Peyer's patch (tissue), 4 donors: ENCODE data around the gene ANKRD11. TPM values are rescaled to one million over a fixed set of nuclear protein-coding genes. Genes with fewer than 3 reads are reported as not detected.
"Not testable (repeated sequence)": the region's sequence is repeated elsewhere in the genome, so short reads cannot be mapped to it uniquely, and the experiment has no call there.

Experiments
- DNase-seq, 3 donors: peaks; one replicate each; pipeline ENCODE4 v3.0.0-alpha.2; 2017 to 2019
- H3K27ac ChIP-seq, 4 donors: fragments of 200-600 bp; sonication (generic); one replicate each; pipeline ENCODE4 v1.5.1; 2016 to 2019
- H3K27me3 ChIP-seq, 2 donors: fragments of 200-600 bp; sonication (generic); one replicate each; pipeline ENCODE4 v1.5.1; 2019
- H3K36me3 ChIP-seq, 3 donors: fragments of 200-600 bp; sonication (generic); one replicate each; pipeline ENCODE4 v1.5.1; 2016 to 2019
- H3K4me1 ChIP-seq, 4 donors: fragments of 200-600 bp; sonication (generic); one replicate each; pipeline ENCODE4 v1.5.1; 2016 to 2019
- H3K4me3 ChIP-seq, 4 donors: fragments of 200-600 bp; sonication (generic); 1 replicate in 3 of 4; 2 replicates in 1 of 4; pipeline ENCODE4 v1.5.1; 2016 to 2019; ENCODE audit warnings: mild to moderate bottlenecking in 1 of 4
- H3K9me3 ChIP-seq, 4 donors: fragments of 200-600 bp; sonication (generic); one replicate each; pipeline ENCODE4 v1.5.1; 2016 to 2019; ENCODE audit warnings: mild to moderate bottlenecking in 1 of 4
- POLR2A ChIP-seq, 2 donors: fragments of 450-650 bp; IDR thresholded peaks; one replicate each; pipeline ENCODE4 v1.5.1; 2017; ENCODE audit warnings: antibody characterized with exemption in 2 of 2, mild to moderate bottlenecking in 2 of 2, moderate library complexity in 2 of 2
- total RNA-seq, 4 donors: library from RNA; depleted of rRNA; stranded (reverse); fragments of >200 nt; gene quantifications; one replicate each; pipeline ENCODE4 v1.1.0, GENCODE V29; 2016
- TF ChIP-seq, protein P1 (sequence below), 6 experiments: fragments of 450-650 bp in 4 of 6; fragments of 200-600 bp in 2 of 6; sonication (generic) in 1 of 6; IDR thresholded peaks; one replicate each; pipeline ENCODE4 v1.5.1; 2017 to 2019; ENCODE audit warnings: antibody characterized with exemption in 6 of 6, mild to moderate bottlenecking in 3 of 6, moderate library complexity in 1 of 6

The ANKRD11 gene
- total RNA-seq, 4 donors from 2014 or later: 177 to 227 (median 211) TPM

DNA sequence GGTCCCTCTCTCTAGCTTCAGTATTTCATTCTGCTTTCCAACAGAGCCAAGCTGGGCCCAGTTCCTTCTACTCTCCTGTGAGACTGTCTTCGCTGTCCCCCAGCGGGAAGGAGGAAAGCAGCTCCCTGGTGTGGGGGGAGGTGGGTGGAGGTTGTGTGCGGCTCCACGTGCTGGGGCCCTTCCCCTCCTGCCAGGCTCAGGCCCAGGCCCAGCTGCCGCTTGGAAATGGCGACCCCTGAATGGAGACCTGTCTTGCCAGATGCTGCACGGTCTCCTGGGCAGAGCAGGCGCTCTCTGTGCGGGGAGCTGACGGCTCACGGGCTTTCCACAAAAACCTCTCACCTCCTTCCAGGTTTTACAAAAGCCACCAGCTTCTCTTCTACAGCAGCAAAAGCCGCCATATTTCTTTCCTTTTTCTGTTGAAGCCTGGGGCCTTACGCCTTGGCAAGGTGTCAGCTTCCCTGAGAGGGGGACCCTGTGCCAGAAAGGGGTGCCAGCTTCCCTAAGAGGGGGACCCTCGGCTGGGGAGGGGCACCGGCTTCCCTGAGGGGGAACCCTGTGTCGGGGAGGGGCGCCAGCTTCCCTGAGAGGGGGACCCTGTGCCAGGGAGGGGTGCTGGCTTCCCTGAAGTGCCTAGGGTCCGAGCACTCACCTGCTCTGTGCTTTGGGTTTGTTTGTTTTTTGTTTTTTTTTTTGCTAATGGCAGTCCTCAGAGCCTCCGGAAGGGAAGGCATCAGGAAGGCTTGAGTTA lies 225.4 kb downstream of the ANKRD11 start:
- H3K36me3 ChIP-seq: peaks cover 0 to 42% (median 0%) of the 10 kb centered on the region in 3 donors
- TF ChIP-seq, protein P1, sequence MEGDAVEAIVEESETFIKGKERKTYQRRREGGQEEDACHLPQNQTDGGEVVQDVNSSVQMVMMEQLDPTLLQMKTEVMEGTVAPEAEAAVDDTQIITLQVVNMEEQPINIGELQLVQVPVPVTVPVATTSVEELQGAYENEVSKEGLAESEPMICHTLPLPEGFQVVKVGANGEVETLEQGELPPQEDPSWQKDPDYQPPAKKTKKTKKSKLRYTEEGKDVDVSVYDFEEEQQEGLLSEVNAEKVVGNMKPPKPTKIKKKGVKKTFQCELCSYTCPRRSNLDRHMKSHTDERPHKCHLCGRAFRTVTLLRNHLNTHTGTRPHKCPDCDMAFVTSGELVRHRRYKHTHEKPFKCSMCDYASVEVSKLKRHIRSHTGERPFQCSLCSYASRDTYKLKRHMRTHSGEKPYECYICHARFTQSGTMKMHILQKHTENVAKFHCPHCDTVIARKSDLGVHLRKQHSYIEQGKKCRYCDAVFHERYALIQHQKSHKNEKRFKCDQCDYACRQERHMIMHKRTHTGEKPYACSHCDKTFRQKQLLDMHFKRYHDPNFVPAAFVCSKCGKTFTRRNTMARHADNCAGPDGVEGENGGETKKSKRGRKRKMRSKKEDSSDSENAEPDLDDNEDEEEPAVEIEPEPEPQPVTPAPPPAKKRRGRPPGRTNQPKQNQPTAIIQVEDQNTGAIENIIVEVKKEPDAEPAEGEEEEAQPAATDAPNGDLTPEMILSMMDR (IDR thresholded peaks at IDR 0.05): no peak
- TF ChIP-seq POLR2A (IDR thresholded peaks at IDR 0.05): no peak

DNA sequence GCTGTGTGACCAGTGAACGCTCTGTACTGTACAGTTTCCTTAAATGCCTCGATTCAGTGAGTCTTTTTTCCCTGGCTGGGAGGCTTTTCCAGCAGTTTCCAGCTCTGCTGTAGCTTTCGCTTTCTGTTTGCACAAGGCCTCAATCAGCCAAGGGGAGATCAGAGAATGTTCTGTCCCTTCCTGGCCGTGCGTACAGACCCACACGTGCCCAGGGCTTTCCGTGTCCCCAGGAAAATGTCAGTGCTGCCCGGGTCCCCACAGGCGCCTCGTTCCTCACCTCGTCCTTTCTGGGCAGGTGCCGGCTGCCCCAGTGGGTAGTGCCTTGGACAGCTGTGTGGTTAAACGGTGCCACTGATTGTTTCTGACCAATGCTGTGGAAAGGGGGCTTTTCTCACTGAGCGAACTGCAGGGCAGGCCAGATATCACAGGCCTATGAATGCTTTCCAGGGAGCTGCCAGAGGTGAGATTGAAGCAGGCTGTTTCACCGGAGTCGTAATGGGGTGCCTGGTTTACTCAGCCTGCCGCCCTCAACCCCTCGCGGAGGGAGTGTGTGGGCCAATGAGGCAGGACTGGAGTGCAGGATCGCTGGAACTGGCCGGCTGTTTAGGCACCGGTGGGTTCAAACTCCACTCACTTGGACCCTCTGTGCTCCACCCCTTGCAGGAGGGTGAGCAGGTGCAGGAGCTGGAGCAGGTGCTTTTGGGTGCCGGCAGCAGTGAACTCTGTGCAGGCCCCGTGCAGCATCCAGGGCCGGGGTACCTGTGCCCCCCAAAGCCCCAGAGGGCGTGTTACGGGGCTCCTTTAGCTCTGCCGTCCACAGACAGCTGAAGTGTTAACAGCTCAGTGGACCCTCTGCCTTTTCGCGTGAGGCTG lies 228.4 kb downstream of the ANKRD11 start:
- peaks cover 0 to 21% (median 0%) of the 10 kb centered on the region in 3 donors for H3K36me3 ChIP-seq
- peak overlapping the region in 2 of 4 donors; percentile 30 to 39 for H3K4me3 ChIP-seq
- H3K27ac ChIP-seq: peak overlapping the region in 2 of 4 donors; percentile 52 to 65
- peaks cover 0 to 13% (median 7%) of the 10 kb centered on the region in 4 donors for H3K4me1 ChIP-seq
- no peaks in the 10 kb centered on the region for H3K9me3 ChIP-seq
- no peak for DNase-seq
- H3K27me3 ChIP-seq: no peaks in the 10 kb centered on the region
- no peak for TF ChIP-seq POLR2A (IDR thresholded peaks at IDR 0.05)
- TF ChIP-seq, protein P1 (IDR thresholded peaks at IDR 0.05): no peak

More for the DNA sequence above, 225.4 kb downstream of the ANKRD11 start:
- no peak for DNase-seq
- peaks cover 0 to 8% (median 0%) of the 10 kb centered on the region in 4 donors for H3K4me1 ChIP-seq
- no peak overlapping the region for H3K4me3 ChIP-seq
- H3K27me3 ChIP-seq: no peaks in the 10 kb centered on the region
- no peak overlapping the region for H3K27ac ChIP-seq
- H3K9me3 ChIP-seq: no peaks in the 10 kb centered on the region

GRCh38 chr16:89259901-89260300 lies 230.5 kb downstream of the ANKRD11 start:
- H3K4me3 ChIP-seq: not testable (repeated sequence)

DNA sequence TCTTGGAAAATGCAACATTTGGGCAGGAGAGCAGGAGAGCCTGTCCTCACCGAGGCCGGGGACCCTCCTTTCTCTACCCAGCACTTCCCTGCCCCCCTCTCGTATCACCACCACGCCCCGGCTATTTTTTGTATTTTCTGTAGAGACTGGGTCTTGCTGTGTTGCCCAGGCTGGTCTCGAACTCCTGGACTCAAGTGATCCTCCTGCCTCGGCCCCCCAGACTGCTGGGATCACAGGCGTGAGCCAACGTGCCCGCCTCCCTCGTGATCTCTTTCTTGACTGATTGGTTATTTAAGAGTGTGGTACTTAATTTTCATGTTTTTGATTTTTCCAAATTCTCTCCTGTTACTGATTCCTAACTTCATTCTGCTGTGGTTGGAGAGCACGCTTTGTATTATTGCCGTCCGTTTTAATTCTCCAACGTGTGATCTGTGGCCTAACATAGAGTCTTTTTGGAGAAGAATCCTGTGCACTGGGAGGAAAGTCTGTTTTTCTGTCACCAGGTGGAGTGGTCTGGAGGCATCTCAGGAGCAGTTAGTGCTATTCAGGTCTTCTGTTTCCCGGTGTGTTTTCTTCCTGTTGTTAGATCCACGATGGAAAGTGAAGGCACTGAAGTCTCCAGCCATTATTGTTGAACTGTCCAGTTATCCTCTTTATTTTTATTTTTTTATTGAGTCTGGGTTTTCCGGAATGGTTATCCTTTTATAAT lies 232.4 kb downstream of the ANKRD11 start:
- Histone ChIP-seq H3K4me1 (peaks cover 0 to 23% (median 12%) of the 10 kb centered on the region in 4 donors), H3K27ac (peak overlapping the region in 2 of 4 donors; percentile 72 to 91), H3K4me3 (peak overlapping the region in 3 of 4 donors; percentile 22 to 65 (median 58)), H3K27me3 (no peaks in the 10 kb centered on the region), H3K36me3 (no peaks in the 10 kb centered on the region), H3K9me3 (no peaks in the 10 kb centered on the region)
- DNase-seq: no peak
- TF ChIP-seq, protein P1 (IDR thresholded peaks at IDR 0.05): peak in 1 of 6 experiments; percentile 14
- no peak for TF ChIP-seq POLR2A (IDR thresholded peaks at IDR 0.05)

More at GRCh38 chr16:89259901-89260300, 230.5 kb downstream of the ANKRD11 start:
- not testable (repeated sequence) for H3K9me3 ChIP-seq, H3K36me3 ChIP-seq, DNase-seq, H3K27ac ChIP-seq, H3K27me3 ChIP-seq
- H3K4me1 ChIP-seq: peaks cover 0 to 23% (median 12%) of the 10 kb centered on the region in 4 donors

DNA sequence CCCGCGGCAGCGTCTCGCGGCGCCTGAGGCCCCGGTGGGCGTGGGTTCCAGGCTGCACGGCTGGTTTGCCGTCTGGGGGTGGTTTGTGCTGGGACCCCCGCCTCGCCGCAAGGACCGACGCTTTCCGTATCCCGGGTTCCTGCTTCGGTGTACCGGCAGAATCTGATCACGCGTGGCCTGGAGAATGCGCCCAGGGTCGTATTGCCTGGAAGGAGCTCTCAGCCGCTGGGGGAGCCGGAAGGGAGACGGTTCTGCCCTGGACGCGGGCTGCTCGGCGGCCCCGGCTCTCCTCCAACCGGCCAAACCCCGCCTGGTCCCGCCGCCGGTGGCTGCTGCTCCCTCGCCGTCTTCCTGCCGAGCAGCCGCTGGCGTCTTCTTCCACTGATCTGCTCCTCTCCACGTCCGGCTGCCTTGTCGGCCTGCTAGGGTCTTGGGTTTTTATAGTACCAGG lies 233.1 kb downstream of the ANKRD11 start:
- Histone ChIP-seq H3K27ac (peak overlapping the region in 3 of 4 donors; percentile 42 to 91 (median 72)), H3K9me3 (no peaks in the 10 kb centered on the region), H3K4me1 (peaks cover 0 to 23% (median 12%) of the 10 kb centered on the region in 4 donors), H3K27me3 (no peaks in the 10 kb centered on the region), H3K4me3 (peak overlapping the region; percentile 22 to 65 (median 48)), H3K36me3 (no peaks in the 10 kb centered on the region)
- DNase-seq: peak in 1 of 3 donors; percentile 56
- TF ChIP-seq POLR2A (IDR thresholded peaks at IDR 0.05): no peak
- TF ChIP-seq, protein P1 (IDR thresholded peaks at IDR 0.05): peak in 1 of 6 experiments; percentile 11
